Measurements from ENCODE around the gene PRSS21. TPM values are rescaled to one million over a fixed set of nuclear protein-coding genes. Genes with fewer than 3 reads are reported as not detected.

PRSS21 gene
- total RNA-seq, 1 experiment from 2014 or later: 0.42 TPM

DNA sequence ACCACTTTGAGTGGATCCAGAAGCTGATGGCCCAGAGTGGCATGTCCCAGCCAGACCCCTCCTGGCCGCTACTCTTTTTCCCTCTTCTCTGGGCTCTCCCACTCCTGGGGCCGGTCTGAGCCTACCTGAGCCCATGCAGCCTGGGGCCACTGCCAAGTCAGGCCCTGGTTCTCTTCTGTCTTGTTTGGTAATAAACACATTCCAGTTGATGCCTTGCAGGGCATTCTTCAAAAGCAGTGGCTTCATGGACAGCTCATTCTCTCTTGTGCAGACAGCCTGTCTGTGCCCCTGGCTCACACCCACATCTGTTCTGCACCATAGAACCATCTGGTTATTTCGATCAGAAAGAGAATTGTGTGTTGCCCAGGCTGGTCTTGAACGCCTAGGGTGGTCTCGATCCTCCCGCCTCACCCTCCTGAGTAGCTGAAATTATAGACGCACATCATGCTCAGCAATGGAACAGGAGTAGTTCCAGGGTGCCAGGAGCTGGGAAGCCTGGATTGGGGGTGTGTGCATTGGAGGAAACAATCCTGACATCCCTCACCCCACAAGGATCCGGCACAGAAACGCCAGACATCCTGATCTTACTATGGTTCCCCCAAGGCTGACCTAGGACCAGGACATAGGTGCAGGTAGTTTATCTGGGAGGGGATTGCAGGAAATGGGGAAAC lies 4.6 kb downstream of the PRSS21 start:
- DNase-seq: peak; percentile 32
- no peaks in the 10 kb centered on the region for H3K27me3 ChIP-seq (ENCODE audit: control insufficient read depth, insufficient read depth, low read length)
- no peaks in the 10 kb centered on the region for H3K36me3 ChIP-seq (replicated peaks; ENCODE audit: control insufficient read depth, insufficient read depth, low read length)
- H3K4me3 ChIP-seq (ENCODE audit: insufficient read depth, low read depth, low read length): no peak overlapping the region

DNA sequence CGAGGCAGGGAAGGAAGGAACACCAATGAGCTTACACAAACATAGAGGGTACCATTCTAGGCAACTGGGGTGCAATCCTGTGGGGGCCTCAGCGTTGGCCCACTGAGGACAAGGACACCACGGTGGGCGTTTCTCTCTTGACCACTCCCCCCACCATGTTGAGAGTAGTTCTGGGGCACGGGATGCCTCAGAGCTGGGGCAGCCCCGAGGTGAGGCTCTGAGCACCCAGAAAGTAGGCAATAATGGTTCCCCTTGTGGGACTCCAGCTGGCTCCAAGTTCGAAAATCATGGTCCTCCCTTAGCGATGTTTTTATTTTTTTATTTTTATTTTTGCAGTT lies 5.1 kb downstream of the PRSS21 start:
- Histone ChIP-seq H3K27me3 (ENCODE audit: control insufficient read depth, insufficient read depth, low read length) (no peaks in the 10 kb centered on the region), H3K36me3 (replicated peaks; ENCODE audit: control insufficient read depth, insufficient read depth, low read length) (no peaks in the 10 kb centered on the region), H3K4me3 (ENCODE audit: insufficient read depth, low read depth, low read length) (no peak overlapping the region)
- peak; percentile 19 for DNase-seq

DNA sequence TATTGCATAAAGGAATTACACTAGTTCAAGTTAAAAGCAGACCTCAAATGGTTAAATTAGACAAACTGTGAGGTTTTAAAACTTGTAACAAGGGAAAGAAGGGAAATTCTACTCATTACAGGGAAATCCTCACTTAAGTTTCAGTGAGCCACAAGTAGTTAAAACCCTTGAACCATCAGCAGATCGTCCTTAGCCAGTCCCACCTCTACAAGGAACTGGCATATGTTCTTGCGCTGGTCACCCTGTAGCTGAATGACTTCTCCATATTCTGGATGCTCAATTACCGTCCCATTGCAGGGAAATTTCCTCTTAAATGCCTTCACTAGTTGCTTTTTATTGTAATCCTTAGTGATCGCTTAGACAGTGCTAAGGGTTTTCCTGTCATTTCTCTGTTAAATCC lies 5.5 kb downstream of the PRSS21 start:
- H3K36me3 ChIP-seq (replicated peaks; ENCODE audit: control insufficient read depth, insufficient read depth, low read length): no peaks in the 10 kb centered on the region
- H3K4me3 ChIP-seq (ENCODE audit: insufficient read depth, low read depth, low read length): no peak overlapping the region
- no peak for DNase-seq
- H3K27me3 ChIP-seq (ENCODE audit: control insufficient read depth, insufficient read depth, low read length): no peaks in the 10 kb centered on the region

DNA sequence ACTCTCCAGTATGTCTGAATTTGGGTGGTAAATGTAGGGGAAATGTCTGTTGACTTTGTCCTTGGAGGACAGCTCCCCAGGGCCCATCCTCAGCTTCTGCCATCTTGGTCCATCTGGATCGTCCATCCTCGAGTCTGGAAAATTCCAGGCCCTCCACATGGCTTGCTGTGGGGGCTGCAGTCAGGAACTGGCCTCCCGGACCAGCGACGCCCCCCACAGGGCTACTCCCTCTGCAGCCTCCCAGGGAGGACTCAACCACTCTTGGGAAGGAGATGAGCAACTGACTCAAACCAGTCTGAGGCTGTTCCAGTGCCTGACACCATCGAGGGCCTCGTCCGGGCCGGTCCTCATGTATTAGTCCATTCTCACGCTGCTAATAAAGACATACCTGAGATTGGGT lies 7.6 kb downstream of the PRSS21 start:
- Histone ChIP-seq H3K36me3 (replicated peaks; ENCODE audit: control insufficient read depth, insufficient read depth, low read length) (no peaks in the 10 kb centered on the region), H3K27me3 (ENCODE audit: control insufficient read depth, insufficient read depth, low read length) (no peaks in the 10 kb centered on the region), H3K4me3 (ENCODE audit: insufficient read depth, low read depth, low read length) (no peak overlapping the region)
- peak; percentile 47 for DNase-seq

DNA sequence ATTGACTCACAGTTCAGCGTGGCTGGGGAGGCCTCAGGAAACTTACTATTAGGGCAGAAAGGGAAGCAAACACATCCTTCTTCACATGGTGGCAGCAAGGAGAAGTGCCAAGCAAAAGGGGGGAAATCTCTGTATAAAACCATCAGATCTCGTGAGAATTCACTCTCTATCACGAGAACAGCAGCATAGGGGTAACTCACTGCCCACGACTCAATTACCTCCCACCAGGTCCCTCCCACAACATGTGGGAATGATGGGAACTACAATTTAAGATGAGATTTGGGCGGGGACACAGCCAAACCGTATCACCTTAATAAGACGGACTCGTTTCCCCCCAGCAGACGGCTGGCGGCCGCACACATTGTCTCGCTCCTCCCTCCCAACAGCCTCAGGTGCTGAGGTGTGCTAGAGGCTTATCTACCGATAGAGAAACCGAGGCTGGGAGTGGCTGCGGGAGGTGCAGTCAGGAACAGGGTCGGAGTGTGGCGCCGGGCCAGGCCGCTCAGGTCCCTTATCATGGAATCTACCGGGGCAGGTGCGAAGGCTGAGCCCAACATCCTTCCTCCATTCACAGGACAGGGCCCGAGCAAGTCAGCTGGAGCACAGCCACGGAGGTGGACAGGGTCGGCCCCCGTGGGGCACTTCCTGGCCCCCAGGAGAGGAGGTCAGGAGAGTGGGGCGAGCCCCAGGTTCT lies 8.2 kb downstream of the PRSS21 start:
- Histone ChIP-seq H3K36me3 (replicated peaks; ENCODE audit: control insufficient read depth, insufficient read depth, low read length) (no peaks in the 10 kb centered on the region), H3K27me3 (ENCODE audit: control insufficient read depth, insufficient read depth, low read length) (no peaks in the 10 kb centered on the region), H3K4me3 (ENCODE audit: insufficient read depth, low read depth, low read length) (no peak overlapping the region)
- DNase-seq: peak; percentile 36

GRCh38 chr16:2825906-2826305 lies 8.9 kb downstream of the PRSS21 start:
- Histone ChIP-seq H3K27me3 (ENCODE audit: control insufficient read depth, insufficient read depth, low read length) (no peaks in the 10 kb centered on the region), H3K36me3 (replicated peaks; ENCODE audit: control insufficient read depth, insufficient read depth, low read length) (no peaks in the 10 kb centered on the region), H3K4me3 (ENCODE audit: insufficient read depth, low read depth, low read length) (no peak overlapping the region)
- peak; percentile 28 for DNase-seq

- Histone ChIP-seq H3K27me3 (ENCODE audit: control insufficient read depth, insufficient read depth, low read length) (no peaks in the 10 kb centered on the region), H3K4me3 (ENCODE audit: insufficient read depth, low read depth, low read length) (no peak overlapping the region), H3K36me3 (replicated peaks; ENCODE audit: control insufficient read depth, insufficient read depth, low read length) (no peaks in the 10 kb centered on the region)
- DNase-seq: peak; percentile 58
Observed at GRCh38 chr16:2826591-2827373, 9.7 kb downstream of the PRSS21 start.

- DNase-seq: peak; percentile 29
- Histone ChIP-seq H3K4me3 (ENCODE audit: insufficient read depth, low read depth, low read length) (no peak overlapping the region), H3K36me3 (replicated peaks; ENCODE audit: control insufficient read depth, insufficient read depth, low read length) (no peaks in the 10 kb centered on the region)
Observed at GRCh38 chr16:2827374-2827791, 10.3 kb downstream of the PRSS21 start.

DNA sequence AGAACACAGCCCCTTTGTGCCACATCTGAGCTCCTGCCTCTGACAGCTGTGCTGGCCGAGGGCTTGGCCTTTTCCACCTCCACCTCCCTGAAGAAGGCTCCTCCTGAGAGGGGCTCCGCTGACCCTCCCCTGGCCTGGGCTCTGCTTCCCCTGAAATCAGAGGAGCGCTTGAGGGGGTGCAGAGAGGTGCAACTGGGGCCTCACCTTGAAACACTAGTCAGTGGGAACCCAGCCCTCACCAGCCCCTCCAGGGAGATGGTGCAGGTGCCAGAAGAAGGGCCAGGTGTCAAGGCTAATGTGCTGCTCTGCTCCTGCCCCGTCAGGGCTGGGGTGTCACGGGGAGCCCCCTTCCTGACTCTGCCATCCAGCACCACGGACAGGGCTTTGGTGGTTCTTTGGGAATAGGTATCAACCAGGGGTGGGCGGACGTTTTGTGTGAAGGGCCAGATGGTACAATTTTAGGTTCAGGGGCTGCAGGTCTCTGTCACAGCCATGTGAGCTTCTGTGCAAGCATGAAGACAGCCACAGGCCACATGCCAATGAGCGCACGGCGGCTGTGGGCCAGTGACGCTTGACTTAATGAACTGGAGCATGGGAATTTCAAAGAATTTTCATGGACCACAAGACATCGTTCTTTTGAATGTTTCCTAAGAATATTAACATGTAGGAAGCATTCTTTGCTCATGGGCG lies 10.9 kb downstream of the PRSS21 start:
- peak; percentile 79 for DNase-seq

More at GRCh38 chr16:2827374-2827791, 10.3 kb downstream of the PRSS21 start:
- no peaks in the 10 kb centered on the region for H3K27me3 ChIP-seq (ENCODE audit: control insufficient read depth, insufficient read depth, low read length)

DNA sequence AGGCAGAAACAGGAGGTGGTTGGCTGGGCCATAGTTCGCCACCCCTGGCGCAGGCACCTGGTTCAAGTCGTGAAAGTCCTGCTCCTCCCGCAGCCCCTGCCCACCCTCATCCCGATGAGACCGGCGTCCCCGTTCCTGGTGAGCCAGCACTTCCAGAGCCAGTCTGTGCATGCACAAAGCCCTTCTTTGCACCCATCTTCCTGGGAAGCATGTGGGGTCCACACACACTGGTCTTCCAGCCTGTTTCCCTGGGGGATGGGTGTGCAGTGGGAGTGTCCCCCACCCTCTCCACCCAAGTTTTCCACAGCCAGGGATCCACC lies 11.4 kb downstream of the PRSS21 start:
- peak; percentile 35 for DNase-seq
- Histone ChIP-seq H3K27me3 (ENCODE audit: control insufficient read depth, insufficient read depth, low read length) (no peaks in the 10 kb centered on the region), H3K4me3 (ENCODE audit: insufficient read depth, low read depth, low read length) (no peak overlapping the region), H3K36me3 (replicated peaks; ENCODE audit: control insufficient read depth, insufficient read depth, low read length) (no peaks in the 10 kb centered on the region)

More for the DNA sequence above, 10.9 kb downstream of the PRSS21 start:
- H3K27me3 ChIP-seq (ENCODE audit: control insufficient read depth, insufficient read depth, low read length): no peaks in the 10 kb centered on the region
- no peak overlapping the region for H3K4me3 ChIP-seq (ENCODE audit: insufficient read depth, low read depth, low read length)
- no peaks in the 10 kb centered on the region for H3K36me3 ChIP-seq (replicated peaks; ENCODE audit: control insufficient read depth, insufficient read depth, low read length)

GRCh38 chr16:2828876-2829430 lies 11.9 kb downstream of the PRSS21 start:
- Histone ChIP-seq H3K36me3 (replicated peaks; ENCODE audit: control insufficient read depth, insufficient read depth, low read length) (no peaks in the 10 kb centered on the region), H3K27me3 (ENCODE audit: control insufficient read depth, insufficient read depth, low read length) (no peaks in the 10 kb centered on the region), H3K4me3 (ENCODE audit: insufficient read depth, low read depth, low read length) (no peak overlapping the region)
- DNase-seq: peak; percentile 43

DNA sequence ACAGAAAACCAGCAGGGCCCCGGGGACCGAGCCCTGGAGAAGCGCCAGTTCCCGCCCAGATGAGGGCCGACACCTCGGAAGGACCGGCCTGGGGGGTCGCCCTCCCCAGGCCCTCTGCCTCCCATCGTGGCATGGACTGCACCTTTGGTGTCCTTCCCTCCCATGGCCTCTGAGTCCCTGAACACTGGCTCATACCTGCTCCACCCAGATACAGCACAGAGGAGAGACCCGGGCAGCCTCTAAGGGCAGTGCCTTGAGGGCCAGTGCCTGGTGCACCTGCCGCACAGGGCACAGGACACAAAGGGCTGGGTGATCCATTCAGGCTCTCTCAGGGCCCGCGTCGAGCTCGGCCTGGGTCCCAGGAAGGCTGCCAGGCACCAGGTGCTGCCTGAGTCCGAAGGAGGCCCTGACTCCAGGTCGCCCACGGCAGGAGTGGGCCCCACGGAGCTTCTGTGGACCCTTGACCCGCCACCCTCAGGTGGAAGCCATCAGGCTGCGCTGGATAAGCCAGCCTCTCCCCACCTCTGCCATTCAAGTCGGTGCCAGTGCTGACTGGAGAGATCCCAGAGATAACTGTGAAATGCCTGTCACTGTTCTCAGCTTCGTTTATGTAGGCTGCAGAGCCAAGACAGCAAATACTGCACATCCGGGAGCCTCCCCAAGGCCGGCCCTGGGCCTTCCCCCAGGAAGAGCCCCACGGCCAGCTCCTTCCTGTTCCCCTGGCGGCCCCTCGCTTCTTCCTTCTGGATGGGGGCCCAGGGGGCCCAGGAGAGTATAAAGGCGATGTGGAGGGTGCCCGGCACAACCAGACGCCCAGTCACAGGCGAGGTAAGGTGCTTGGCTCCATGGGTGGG lies 12.7 kb downstream of the PRSS21 start, which contains the start of gene ZG16B:
ZG16B (plus strand) TSS at position 803 of the 854 bp plus-strand sequence. CDS start 139 bp downstream, outside the sequence.
- H3K36me3 ChIP-seq (replicated peaks; ENCODE audit: control insufficient read depth, insufficient read depth, low read length): no peaks in the 10 kb centered on the region

DNA sequence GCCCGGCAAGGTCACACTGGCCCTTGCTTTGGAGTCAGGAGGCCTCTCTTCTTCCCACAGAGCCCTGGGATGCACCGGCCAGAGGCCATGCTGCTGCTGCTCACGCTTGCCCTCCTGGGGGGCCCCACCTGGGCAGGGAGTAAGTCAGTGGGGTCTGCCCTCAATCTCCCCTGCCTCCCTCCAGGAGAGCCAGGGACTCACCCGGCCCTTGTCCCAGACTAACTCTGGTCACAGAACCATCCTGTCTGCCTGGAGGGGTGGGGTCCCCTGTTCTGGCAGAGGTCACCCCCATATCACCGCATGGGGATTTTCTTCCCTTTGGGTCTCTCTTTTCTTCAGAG lies 13.3 kb downstream of the PRSS21 start:
- no peaks in the 10 kb centered on the region for H3K27me3 ChIP-seq (ENCODE audit: control insufficient read depth, insufficient read depth, low read length)
- peak; percentile 42 for DNase-seq
- H3K36me3 ChIP-seq (replicated peaks; ENCODE audit: control insufficient read depth, insufficient read depth, low read length): no peaks in the 10 kb centered on the region
- H3K4me3 ChIP-seq (ENCODE audit: insufficient read depth, low read depth, low read length): no peak overlapping the region

More for the DNA sequence above, 12.7 kb downstream of the PRSS21 start, which contains the start of gene ZG16B:
- no peaks in the 10 kb centered on the region for H3K27me3 ChIP-seq (ENCODE audit: control insufficient read depth, insufficient read depth, low read length)
- peak; percentile 46 for DNase-seq
- H3K4me3 ChIP-seq (ENCODE audit: insufficient read depth, low read depth, low read length): no peak within 1 kb of the TSS
